ENCODE measurements around the gene NKRF. TPM values are rescaled to one million over a fixed set of nuclear protein-coding genes. Genes with fewer than 3 reads are reported as not detected.

Gene NKRF
- total RNA-seq, 3 donors from 2014 or later, result 5.7 to 6.3 (median 5.9) TPM

GRCh38 chrX:119570351-119570835 lies 35.8 kb downstream of the NKRF start:
- Histone ChIP-seq H3K9me3 (no peaks in the 10 kb centered on the region), H3K36me3 (ENCODE audit: low read depth) (no peaks in the 10 kb centered on the region), H3K4me1 (ENCODE audit: low read depth) (peaks cover under 1% of the 10 kb centered on the region), H3K4me3 (no peak overlapping the region)
- intact Hi-C loops (cut with DNase I, micrococcal nuclease), result no loop called here
- no peak for DNase-seq
- no peak for ATAC-seq
- TF ChIP-seq CTCF (IDR thresholded peaks at IDR 0.05), result no peak

- Histone ChIP-seq H3K9me3 (no peaks in the 10 kb centered on the region), H3K36me3 (ENCODE audit: low read depth) (no peaks in the 10 kb centered on the region), H3K4me1 (ENCODE audit: low read depth) (no peaks in the 10 kb centered on the region), H3K4me3 (peak within 1 kb of the TSS; percentile 9)
- DNase-seq (peak; percentile 88 to 95 (median 93)), ATAC-seq (peak; percentile 98)
- TF ChIP-seq CTCF (IDR thresholded peaks at IDR 0.05), result no peak
- intact Hi-C loops (cut with DNase I, micrococcal nuclease), result no loop called here
Measured at GRCh38 chrX:119565107-119565663, 41.0 kb downstream of the NKRF start, which contains the start of gene STEEP1. STEEP1 (minus strand) TSS chrX:119565409; CDS start chrX:119565355, 54 bp downstream.

- DNase-seq (no peak), ATAC-seq (peak; percentile 67)
- Histone ChIP-seq H3K36me3 (ENCODE audit: low read depth) (no peaks in the 10 kb centered on the region), H3K4me3 (no peak overlapping the region), H3K9me3 (no peaks in the 10 kb centered on the region), H3K4me1 (ENCODE audit: low read depth) (no peaks in the 10 kb centered on the region)
- no peak for TF ChIP-seq CTCF (IDR thresholded peaks at IDR 0.05)
- intact Hi-C loops (cut with DNase I, micrococcal nuclease), result no loop called here
Measured at GRCh38 chrX:119552508-119552907, 53.7 kb downstream of the NKRF start.

- no peak for DNase-seq
- no peaks in the 10 kb centered on the region for H3K4me1 ChIP-seq (ENCODE audit: low read depth)
- H3K36me3 ChIP-seq (ENCODE audit: low read depth), result no peaks in the 10 kb centered on the region
- ATAC-seq, result no peak
- intact Hi-C loops (cut with DNase I, micrococcal nuclease), result no loop called here
- H3K4me3 ChIP-seq, result no peak overlapping the region
- no peak for TF ChIP-seq CTCF (IDR thresholded peaks at IDR 0.05)
- no peaks in the 10 kb centered on the region for H3K9me3 ChIP-seq
Measured at GRCh38 chrX:119549327-119550016, 56.8 kb downstream of the NKRF start.

GRCh38 chrX:119541188-119541587 lies 65.0 kb downstream of the NKRF start:
- ATAC-seq (no peak), DNase-seq (no peak)
- H3K9me3 ChIP-seq, result no peaks in the 10 kb centered on the region
- H3K4me1 ChIP-seq (ENCODE audit: low read depth), result no peaks in the 10 kb centered on the region
- no peak overlapping the region for H3K4me3 ChIP-seq
- intact Hi-C loops (cut with DNase I, micrococcal nuclease), result no loop called here
- TF ChIP-seq CTCF (IDR thresholded peaks at IDR 0.05), result no peak
- H3K36me3 ChIP-seq (ENCODE audit: low read depth), result no peaks in the 10 kb centered on the region
